Activated CD8-positive, alpha-beta memory T cell treated with anti-CD3 and anti-CD28 coated beads for 24 hours (primary cell): ENCODE data around the gene SPATA31A6.
"Not testable (repeated sequence)": the region's sequence is repeated elsewhere in the genome, so short reads cannot be mapped to it uniquely, and the experiment has no call there.

Experiments
- DNase-seq: peaks from one replicate; pipeline ENCODE4 v3.0.0-alpha.2; 2020

The SPATA31A6 gene

GRCh38 chr9:42183359-42183758, at the start of gene SPATA31A6:
Gene SPATA31A6, plus strand, starts transcription at chr9:42183659. Its CDS starts 29 bp downstream, at chr9:42183688.
- DNase-seq = not testable (repeated sequence)

- DNase-seq = not testable (repeated sequence)
Measured at GRCh38 chr9:42160299-42160698, 23.2 kb upstream of the SPATA31A6 start.

- not testable (repeated sequence) for DNase-seq
Measured at GRCh38 chr9:42219861-42220260, 36.4 kb downstream of the SPATA31A6 start.

- DNase-seq = not testable (repeated sequence)
Measured at GRCh38 chr9:42223230-42223629, 39.8 kb downstream of the SPATA31A6 start.

- not testable (repeated sequence) for DNase-seq
Measured at GRCh38 chr9:42233031-42233430, 49.6 kb downstream of the SPATA31A6 start.

GRCh38 chr9:42234610-42235009, 51.2 kb downstream of the SPATA31A6 start:
- not testable (repeated sequence) for DNase-seq

- not testable (repeated sequence) for DNase-seq
Measured at GRCh38 chr9:42235352-42235991, 52.0 kb downstream of the SPATA31A6 start.

GRCh38 chr9:42236097-42236496, 52.6 kb downstream of the SPATA31A6 start:
- DNase-seq = not testable (repeated sequence)

GRCh38 chr9:42237381-42237780, 53.9 kb downstream of the SPATA31A6 start:
- DNase-seq = not testable (repeated sequence)

GRCh38 chr9:42238862-42239261, 55.4 kb downstream of the SPATA31A6 start:
- DNase-seq = not testable (repeated sequence)
